ENCODE data around the gene KCTD13.

DNA sequence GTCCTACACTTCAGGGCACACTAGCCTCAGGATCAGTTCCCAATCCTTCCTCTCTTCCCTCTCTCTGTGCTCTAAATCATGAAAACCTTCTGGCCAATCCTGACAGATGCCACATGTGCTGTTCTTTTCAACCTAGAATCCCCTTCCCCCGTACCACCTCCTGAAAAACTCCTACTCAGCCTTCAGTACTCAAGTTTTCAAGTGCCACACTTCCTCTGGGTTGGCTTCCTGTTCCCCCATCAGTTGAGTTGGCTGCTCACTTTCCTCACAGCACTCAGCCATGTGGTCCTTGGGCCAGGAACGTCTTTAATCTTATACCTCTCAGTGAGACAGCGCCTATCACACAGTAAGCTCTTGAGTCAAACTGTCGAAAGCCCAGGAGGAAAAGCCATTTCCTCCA is 22.4 kb downstream of the KCTD13 start:
- TF ChIP-seq, protein P1, sequence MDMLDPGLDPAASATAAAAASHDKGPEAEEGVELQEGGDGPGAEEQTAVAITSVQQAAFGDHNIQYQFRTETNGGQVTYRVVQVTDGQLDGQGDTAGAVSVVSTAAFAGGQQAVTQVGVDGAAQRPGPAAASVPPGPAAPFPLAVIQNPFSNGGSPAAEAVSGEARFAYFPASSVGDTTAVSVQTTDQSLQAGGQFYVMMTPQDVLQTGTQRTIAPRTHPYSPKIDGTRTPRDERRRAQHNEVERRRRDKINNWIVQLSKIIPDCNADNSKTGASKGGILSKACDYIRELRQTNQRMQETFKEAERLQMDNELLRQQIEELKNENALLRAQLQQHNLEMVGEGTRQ (IDR thresholded peaks at IDR 0.05) = no peak
- TF ChIP-seq, protein P2, sequence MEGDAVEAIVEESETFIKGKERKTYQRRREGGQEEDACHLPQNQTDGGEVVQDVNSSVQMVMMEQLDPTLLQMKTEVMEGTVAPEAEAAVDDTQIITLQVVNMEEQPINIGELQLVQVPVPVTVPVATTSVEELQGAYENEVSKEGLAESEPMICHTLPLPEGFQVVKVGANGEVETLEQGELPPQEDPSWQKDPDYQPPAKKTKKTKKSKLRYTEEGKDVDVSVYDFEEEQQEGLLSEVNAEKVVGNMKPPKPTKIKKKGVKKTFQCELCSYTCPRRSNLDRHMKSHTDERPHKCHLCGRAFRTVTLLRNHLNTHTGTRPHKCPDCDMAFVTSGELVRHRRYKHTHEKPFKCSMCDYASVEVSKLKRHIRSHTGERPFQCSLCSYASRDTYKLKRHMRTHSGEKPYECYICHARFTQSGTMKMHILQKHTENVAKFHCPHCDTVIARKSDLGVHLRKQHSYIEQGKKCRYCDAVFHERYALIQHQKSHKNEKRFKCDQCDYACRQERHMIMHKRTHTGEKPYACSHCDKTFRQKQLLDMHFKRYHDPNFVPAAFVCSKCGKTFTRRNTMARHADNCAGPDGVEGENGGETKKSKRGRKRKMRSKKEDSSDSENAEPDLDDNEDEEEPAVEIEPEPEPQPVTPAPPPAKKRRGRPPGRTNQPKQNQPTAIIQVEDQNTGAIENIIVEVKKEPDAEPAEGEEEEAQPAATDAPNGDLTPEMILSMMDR (IDR thresholded peaks at IDR 0.05) = no peak
- TF ChIP-seq POLR2A (IDR thresholded peaks at IDR 0.05; ENCODE audit: low read length) = no peak
- TF ChIP-seq, protein P3, sequence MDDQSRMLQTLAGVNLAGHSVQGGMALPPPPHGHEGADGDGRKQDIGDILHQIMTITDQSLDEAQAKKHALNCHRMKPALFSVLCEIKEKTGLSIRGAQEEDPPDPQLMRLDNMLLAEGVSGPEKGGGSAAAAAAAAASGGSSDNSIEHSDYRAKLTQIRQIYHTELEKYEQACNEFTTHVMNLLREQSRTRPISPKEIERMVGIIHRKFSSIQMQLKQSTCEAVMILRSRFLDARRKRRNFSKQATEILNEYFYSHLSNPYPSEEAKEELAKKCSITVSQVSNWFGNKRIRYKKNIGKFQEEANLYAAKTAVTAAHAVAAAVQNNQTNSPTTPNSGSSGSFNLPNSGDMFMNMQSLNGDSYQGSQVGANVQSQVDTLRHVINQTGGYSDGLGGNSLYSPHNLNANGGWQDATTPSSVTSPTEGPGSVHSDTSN (IDR thresholded peaks at IDR 0.05) = no peak
- TF ChIP-seq EP300 (IDR thresholded peaks at IDR 0.05) = no peak

Data from A549 (cell line).